ENCODE results near the gene S100Z. TPM values are rescaled to one million over a fixed set of nuclear protein-coding genes. Genes with fewer than 3 reads are reported as not detected.

S100Z gene
- total and polyA plus RNA-seq, 9 of the 15 experiments (the other 6 are each of a cell fraction or from before 2014, with no cell fraction given), result 0.15 to 0.42 (median 0.20) TPM; not detected in 6

GRCh38 chr5:76927961-76928360 lies 78.1 kb downstream of the S100Z start (continued):
- TF ChIP-seq, protein P1, sequence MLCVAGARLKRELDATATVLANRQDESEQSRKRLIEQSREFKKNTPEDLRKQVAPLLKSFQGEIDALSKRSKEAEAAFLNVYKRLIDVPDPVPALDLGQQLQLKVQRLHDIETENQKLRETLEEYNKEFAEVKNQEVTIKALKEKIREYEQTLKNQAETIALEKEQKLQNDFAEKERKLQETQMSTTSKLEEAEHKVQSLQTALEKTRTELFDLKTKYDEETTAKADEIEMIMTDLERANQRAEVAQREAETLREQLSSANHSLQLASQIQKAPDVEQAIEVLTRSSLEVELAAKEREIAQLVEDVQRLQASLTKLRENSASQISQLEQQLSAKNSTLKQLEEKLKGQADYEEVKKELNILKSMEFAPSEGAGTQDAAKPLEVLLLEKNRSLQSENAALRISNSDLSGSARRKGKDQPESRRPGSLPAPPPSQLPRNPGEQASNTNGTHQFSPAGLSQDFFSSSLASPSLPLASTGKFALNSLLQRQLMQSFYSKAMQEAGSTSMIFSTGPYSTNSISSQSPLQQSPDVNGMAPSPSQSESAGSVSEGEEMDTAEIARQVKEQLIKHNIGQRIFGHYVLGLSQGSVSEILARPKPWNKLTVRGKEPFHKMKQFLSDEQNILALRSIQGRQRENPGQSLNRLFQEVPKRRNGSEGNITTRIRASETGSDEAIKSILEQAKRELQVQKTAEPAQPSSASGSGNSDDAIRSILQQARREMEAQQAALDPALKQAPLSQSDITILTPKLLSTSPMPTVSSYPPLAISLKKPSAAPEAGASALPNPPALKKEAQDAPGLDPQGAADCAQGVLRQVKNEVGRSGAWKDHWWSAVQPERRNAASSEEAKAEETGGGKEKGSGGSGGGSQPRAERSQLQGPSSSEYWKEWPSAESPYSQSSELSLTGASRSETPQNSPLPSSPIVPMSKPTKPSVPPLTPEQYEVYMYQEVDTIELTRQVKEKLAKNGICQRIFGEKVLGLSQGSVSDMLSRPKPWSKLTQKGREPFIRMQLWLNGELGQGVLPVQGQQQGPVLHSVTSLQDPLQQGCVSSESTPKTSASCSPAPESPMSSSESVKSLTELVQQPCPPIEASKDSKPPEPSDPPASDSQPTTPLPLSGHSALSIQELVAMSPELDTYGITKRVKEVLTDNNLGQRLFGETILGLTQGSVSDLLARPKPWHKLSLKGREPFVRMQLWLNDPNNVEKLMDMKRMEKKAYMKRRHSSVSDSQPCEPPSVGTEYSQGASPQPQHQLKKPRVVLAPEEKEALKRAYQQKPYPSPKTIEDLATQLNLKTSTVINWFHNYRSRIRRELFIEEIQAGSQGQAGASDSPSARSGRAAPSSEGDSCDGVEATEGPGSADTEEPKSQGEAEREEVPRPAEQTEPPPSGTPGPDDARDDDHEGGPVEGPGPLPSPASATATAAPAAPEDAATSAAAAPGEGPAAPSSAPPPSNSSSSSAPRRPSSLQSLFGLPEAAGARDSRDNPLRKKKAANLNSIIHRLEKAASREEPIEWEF (CRISPR knock-in tag; IDR thresholded peaks at IDR 0.05), result no peak
- TF ChIP-seq HINFP (tag; conservative IDR thresholded peaks at IDR 0.05; ENCODE audit: low read depth), result no peak
- TF ChIP-seq TAF1 (IDR thresholded peaks at IDR 0.05; ENCODE audit: control insufficient read depth, extremely low read depth, insufficient read depth, low read length, severe bottlenecking), result no peak
- no peak for TF ChIP-seq CCNT2 (IDR thresholded peaks at IDR 0.05; ENCODE audit: borderline replicate concordance, extremely low read depth, insufficient read length, low read depth, low read length)
- no peak for TF ChIP-seq ZFPM2 (CRISPR knock-in tag; IDR thresholded peaks at IDR 0.05)
- TF ChIP-seq, protein P2, sequence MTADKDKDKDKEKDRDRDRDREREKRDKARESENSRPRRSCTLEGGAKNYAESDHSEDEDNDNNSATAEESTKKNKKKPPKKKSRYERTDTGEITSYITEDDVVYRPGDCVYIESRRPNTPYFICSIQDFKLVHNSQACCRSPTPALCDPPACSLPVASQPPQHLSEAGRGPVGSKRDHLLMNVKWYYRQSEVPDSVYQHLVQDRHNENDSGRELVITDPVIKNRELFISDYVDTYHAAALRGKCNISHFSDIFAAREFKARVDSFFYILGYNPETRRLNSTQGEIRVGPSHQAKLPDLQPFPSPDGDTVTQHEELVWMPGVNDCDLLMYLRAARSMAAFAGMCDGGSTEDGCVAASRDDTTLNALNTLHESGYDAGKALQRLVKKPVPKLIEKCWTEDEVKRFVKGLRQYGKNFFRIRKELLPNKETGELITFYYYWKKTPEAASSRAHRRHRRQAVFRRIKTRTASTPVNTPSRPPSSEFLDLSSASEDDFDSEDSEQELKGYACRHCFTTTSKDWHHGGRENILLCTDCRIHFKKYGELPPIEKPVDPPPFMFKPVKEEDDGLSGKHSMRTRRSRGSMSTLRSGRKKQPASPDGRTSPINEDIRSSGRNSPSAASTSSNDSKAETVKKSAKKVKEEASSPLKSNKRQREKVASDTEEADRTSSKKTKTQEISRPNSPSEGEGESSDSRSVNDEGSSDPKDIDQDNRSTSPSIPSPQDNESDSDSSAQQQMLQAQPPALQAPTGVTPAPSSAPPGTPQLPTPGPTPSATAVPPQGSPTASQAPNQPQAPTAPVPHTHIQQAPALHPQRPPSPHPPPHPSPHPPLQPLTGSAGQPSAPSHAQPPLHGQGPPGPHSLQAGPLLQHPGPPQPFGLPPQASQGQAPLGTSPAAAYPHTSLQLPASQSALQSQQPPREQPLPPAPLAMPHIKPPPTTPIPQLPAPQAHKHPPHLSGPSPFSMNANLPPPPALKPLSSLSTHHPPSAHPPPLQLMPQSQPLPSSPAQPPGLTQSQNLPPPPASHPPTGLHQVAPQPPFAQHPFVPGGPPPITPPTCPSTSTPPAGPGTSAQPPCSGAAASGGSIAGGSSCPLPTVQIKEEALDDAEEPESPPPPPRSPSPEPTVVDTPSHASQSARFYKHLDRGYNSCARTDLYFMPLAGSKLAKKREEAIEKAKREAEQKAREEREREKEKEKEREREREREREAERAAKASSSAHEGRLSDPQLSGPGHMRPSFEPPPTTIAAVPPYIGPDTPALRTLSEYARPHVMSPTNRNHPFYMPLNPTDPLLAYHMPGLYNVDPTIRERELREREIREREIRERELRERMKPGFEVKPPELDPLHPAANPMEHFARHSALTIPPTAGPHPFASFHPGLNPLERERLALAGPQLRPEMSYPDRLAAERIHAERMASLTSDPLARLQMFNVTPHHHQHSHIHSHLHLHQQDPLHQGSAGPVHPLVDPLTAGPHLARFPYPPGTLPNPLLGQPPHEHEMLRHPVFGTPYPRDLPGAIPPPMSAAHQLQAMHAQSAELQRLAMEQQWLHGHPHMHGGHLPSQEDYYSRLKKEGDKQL (CRISPR knock-in tag; IDR thresholded peaks at IDR 0.05; ENCODE audit: borderline replicate concordance), result no peak
- no peak for TF ChIP-seq ZNF644 (tag; IDR thresholded peaks at IDR 0.05; ENCODE audit: low read depth)
- no peak for TF ChIP-seq HNRNPK (IDR thresholded peaks at IDR 0.05; ENCODE audit: low read depth, low read length, poor library complexity, severe bottlenecking)
